Ovary (tissue), 9 donors: ENCODE results near the gene CCND3. TPM values are rescaled to one million over a fixed set of nuclear protein-coding genes. Genes with fewer than 3 reads are reported as not detected.
A peak's percentile ranks its signal among the peaks of the same experiment; 100 is the strongest.

Source experiments
- DNase-seq, 5 donors: peaks; one replicate each; pipeline ENCODE4 v3.0.0-alpha.2; 2019 to 2020
- H3K27ac ChIP-seq, 2 donors: fragments of 200-600 bp; one replicate each; pipeline versions ENCODE4 v1.5.1 to v1.8.0; 2019 to 2022
- H3K27me3 ChIP-seq: fragments of 200-600 bp; one replicate; pipeline ENCODE4 v1.8.0; 2022
- H3K36me3 ChIP-seq: fragments of 200-600 bp; sonication (generic); one replicate; pipeline ENCODE4 v1.5.1; 2019
- H3K4me1 ChIP-seq: one replicate; pipeline ENCODE4 v1.8.1; 2013; ENCODE audit warnings: mild to moderate bottlenecking, moderate library complexity; ENCODE audit not compliant: insufficient read depth
- H3K4me3 ChIP-seq: fragments of 200-600 bp; sonication (generic); one replicate; pipeline ENCODE4 v1.5.1; 2017
- H3K9me3 ChIP-seq, 2 donors: fragments of 200-600 bp in 1 of 2; sonication (generic) in 1 of 2; one replicate each; pipeline versions ENCODE4 v1.5.1 to v1.8.1; 2013 to 2019; ENCODE audit warnings: mild to moderate bottlenecking in 1 of 2, moderate library complexity in 1 of 2
- CTCF ChIP-seq, 3 donors: fragments of 450-650 bp in 2 of 3; fragments of 200-600 bp in 1 of 3; IDR thresholded peaks; one replicate each; pipeline versions ENCODE4 v1.5.1 to v1.8.0; 2016 to 2022; ENCODE audit warnings: antibody characterized with exemption in 3 of 3, mild to moderate bottlenecking in 1 of 3
- EP300 ChIP-seq: sonication (generic); formaldehyde crosslinking; IDR thresholded peaks from one replicate; pipeline ENCODE4 v1.6.1; 2017; ENCODE audit warnings: antibody characterized with exemption
- POLR2A ChIP-seq: fragments of 450-650 bp; IDR thresholded peaks from one replicate; pipeline ENCODE4 v1.6.1; 2017; ENCODE audit warnings: antibody characterized with exemption, mild to moderate bottlenecking, moderate library complexity
- WGBS, 3 donors: extraction: QIAGEN DNeasy Blood & Tissue Kit in 1 of 3; methylation state at CpG; one replicate each; pipeline versions ENCODE4 v1.1.5 to v1.1.7; 2013 to 2017; 5-methylcytosine and 5-hydroxymethylcytosine counted together
- intact Hi-C, 4 donors: fragments of 100-400 bp; cut with DNase I; formaldehyde crosslinking; loops; one replicate each; pipeline versions ENCODE4 v1.11.0 to v1.15.1; 2022 to 2023
- polyA plus RNA-seq, 2 donors: library from polyadenylated mRNA; stranded (reverse); fragments of 200-250 nt in 1 of 2; fragments of 350-450 nt in 1 of 2; fragmentation: Illumina TruSeq in 1 of 2; extraction: RNeasy Lipid Tissue Mini Kit (QIAGEN cat#74804) in 1 of 2; gene quantifications; one replicate each; pipeline ENCODE4 v1.2.3, GENCODE V29; 2013 to 2014
- total RNA-seq, 7 donors: library from RNA; depleted of rRNA in 2 of 7; stranded (reverse); fragments of >200 nt in 2 of 7; fragmentation: NEBNext Ultra II Directional in 3 of 7; extraction: Animal tissue kit (Norgen Biotek cat#: 25700) in 3 of 7; gene quantifications; one replicate each; pipeline versions ENCODE4 v1.1.0 to v1.2.4, GENCODE V29; 2016 to 2023
- donor health status: DM: no; HTN: no; CAD: no; lungs with moderate emphysema.
- donor health status: DM: no; HTN: no; CAD: no.
- donor health status: Bipolar disorder and iron deficiency.
- donor health status: DM: yes; HTN: yes; CAD: no.
- donor health status: DM: no; HTN: no; CAD: no.
- donor health status: DM: yes; HTN: yes; CAD: no.

The CCND3 gene
- total and polyA plus RNA-seq, 9 donors: 22.7 to 217 (median 53.7) TPM

GRCh38 chr6:41937861-41938574 is 3.6 kb downstream of the CCND3 start:
- H3K36me3 ChIP-seq: no peaks in the 10 kb centered on the region
- intact Hi-C loops: loop anchor here in 3 of 4 donors (5.0 to 10.0 kb wide), 3 partner anchors 104 to 153 kb away; partner anchors contain the start of genes PRICKLE4 (in 1 of the 3) and TOMM6 (in 1 of the 3)
- WGBS, 3 donors: 66 to 87% (median 70%) methylated on average over 4 of the region's 4 CpGs

DNA sequence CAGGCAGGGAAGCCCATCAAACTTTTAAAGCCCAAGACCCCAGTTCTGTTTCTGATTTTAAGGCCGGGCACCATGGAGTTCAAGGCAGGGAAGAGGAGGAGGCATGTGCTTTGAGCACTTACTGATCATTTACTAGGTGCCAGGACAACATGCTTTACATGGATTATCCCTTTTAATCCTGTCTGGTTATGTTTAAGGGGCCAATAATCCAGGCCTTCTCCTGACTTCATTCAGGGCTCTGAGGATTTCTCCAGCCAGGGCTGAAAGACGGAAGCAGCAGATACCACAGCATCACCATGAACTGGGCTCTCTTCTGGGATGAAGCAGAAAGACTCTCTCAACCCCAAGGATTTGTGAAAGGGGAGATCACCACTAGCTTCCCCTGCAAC is 4.1 kb downstream of the CCND3 start:
- Histone ChIP-seq H3K9me3 (no peaks in the 10 kb centered on the region), H3K4me1 (peaks cover 10% of the 10 kb centered on the region), H3K36me3 (no peaks in the 10 kb centered on the region), H3K27me3 (no peaks in the 10 kb centered on the region), H3K4me3 (no peak overlapping the region), H3K27ac (no peak overlapping the region)
- intact Hi-C loops: loop anchor here in 3 of 4 donors (5.0 to 10.0 kb wide), 3 partner anchors 105 to 153 kb away; partner anchors contain the start of genes PRICKLE4 (in 1 of the 3) and TOMM6 (in 1 of the 3)
- DNase-seq: no peak
- 75 to 92% (median 87%) methylated on average over 2 of the region's 2 CpGs for WGBS, 3 donors
- no peak for TF ChIP-seq EP300

More at GRCh38 chr6:41937861-41938574, 3.6 kb downstream of the CCND3 start:
- H3K4me1 ChIP-seq: peaks cover 10% of the 10 kb centered on the region
- TF ChIP-seq CTCF (IDR thresholded peaks at IDR 0.05) (no peak), POLR2A (no peak), EP300 (no peak)
- H3K27ac ChIP-seq: peak overlapping the region in 1 of 2 donors; percentile 9
- no peaks in the 10 kb centered on the region for H3K9me3 ChIP-seq
- no peak overlapping the region for H3K4me3 ChIP-seq
- peak in 2 of 5 donors; percentile 19 to 27 for DNase-seq
- no peaks in the 10 kb centered on the region for H3K27me3 ChIP-seq

DNA sequence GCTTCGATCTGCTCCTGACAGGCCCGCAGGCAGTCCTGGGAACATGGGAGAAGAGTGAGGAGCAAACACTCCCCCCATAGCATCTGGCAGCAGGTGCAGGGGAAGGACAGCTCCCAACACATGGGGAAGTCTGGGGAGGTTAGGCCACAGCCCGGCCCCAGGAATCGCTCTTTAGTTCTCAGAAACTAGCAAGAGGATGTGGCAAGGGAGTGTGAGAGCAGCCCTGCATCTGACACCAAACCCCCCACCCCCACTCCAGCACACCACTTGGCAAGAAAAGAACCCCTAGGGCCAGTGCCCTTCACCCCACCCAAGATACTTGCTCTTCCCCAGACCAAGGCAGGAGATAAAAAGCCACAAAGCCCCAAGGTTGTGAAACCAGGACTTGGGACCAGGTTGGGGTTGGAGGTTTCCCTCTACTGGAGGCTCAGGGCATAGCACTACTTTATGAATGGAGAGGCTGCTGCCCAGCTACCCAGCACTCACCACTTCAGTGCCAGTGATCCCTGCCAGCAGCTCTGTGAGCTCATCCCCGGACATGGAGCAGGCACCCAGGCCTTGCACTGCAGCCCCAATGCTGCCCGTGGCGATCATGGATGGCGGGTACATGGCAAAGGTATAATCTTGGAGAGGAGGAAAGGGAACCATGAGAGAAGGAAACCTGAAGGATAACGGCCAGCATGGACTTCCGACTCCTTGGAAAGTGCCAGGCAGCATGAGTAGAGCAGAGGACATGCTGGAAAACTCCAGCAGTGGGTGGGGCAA is 5.4 kb downstream of the CCND3 start:
- Histone ChIP-seq H3K36me3 (no peaks in the 10 kb centered on the region), H3K4me3 (no peak overlapping the region), H3K9me3 (no peaks in the 10 kb centered on the region), H3K27ac (no peak overlapping the region), H3K4me1 (peaks cover 10% of the 10 kb centered on the region), H3K27me3 (no peaks in the 10 kb centered on the region)
- 47 to 51% (median 50%) methylated on average over 10 of the region's 10 CpGs for WGBS, 3 donors
- DNase-seq: peak in 4 of 5 donors; percentile 34 to 62 (median 49)
- peak; percentile 34 to 56 (median 46) for TF ChIP-seq CTCF (IDR thresholded peaks at IDR 0.05)
- no peak for TF ChIP-seq EP300
- intact Hi-C loops: loop anchor here in 3 of 4 donors (5.0 to 10.0 kb wide), 3 partner anchors 106 to 151 kb away; partner anchors contain the start of genes PRICKLE4 (in 1 of the 3) and TOMM6 (in 1 of the 3)

DNA sequence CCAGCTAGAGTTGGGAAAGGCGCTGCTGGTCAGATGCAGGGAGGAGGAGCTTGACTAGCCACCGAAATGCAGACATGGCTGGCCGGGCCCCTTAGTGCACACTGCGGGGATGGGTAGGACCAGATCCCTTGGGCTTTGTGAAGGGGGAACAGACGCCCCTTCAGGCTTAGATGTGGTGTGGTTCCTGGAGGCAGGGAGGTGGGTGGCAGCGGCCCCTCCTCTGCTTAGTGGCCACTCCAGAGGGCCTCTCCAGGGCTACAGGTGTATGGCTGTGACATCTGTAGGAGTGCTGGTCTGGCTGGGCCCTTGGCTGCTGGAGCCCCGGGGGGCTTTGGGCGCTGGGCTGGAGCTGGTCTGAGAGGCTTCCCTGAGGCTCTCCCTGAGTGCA is 5.9 kb downstream of the CCND3 start:
- Histone ChIP-seq H3K27ac (no peak overlapping the region), H3K36me3 (no peaks in the 10 kb centered on the region), H3K9me3 (no peaks in the 10 kb centered on the region), H3K4me3 (no peak overlapping the region), H3K4me1 (peaks cover 10% of the 10 kb centered on the region), H3K27me3 (no peaks in the 10 kb centered on the region)
- TF ChIP-seq EP300 (no peak), CTCF (IDR thresholded peaks at IDR 0.05) (no peak), POLR2A (no peak)
- intact Hi-C loops: loop anchor here in 3 of 4 donors (5.0 to 10.0 kb wide), 3 partner anchors 107 to 151 kb away; partner anchors contain the start of genes PRICKLE4 (in 1 of the 3) and TOMM6 (in 1 of the 3)
- no peak for DNase-seq
- 68 to 80% (median 78%) methylated on average over 8 of the region's 8 CpGs for WGBS, 3 donors
